Testis (tissue), 2 donors: ENCODE measurements around the gene RNF207.
A peak's percentile ranks its signal among the peaks of the same experiment; 100 is the strongest.

Experiments
- CTCF ChIP-seq, 3 experiments: fragments of 450-650 bp in 2 of 3; fragments of 200-600 bp in 1 of 3; sonication (generic) in 1 of 3; IDR thresholded peaks; one replicate each; pipeline ENCODE4 v1.5.1; 2016 to 2019; ENCODE audit warnings: antibody characterized with exemption in 3 of 3, mild to moderate bottlenecking in 2 of 3, moderate library complexity in 1 of 3
- POLR2A ChIP-seq: fragments of 450-650 bp; IDR thresholded peaks from one replicate; pipeline ENCODE4 v1.6.1; 2017; ENCODE audit warnings: antibody characterized with exemption, mild to moderate bottlenecking, moderate library complexity

DNA sequence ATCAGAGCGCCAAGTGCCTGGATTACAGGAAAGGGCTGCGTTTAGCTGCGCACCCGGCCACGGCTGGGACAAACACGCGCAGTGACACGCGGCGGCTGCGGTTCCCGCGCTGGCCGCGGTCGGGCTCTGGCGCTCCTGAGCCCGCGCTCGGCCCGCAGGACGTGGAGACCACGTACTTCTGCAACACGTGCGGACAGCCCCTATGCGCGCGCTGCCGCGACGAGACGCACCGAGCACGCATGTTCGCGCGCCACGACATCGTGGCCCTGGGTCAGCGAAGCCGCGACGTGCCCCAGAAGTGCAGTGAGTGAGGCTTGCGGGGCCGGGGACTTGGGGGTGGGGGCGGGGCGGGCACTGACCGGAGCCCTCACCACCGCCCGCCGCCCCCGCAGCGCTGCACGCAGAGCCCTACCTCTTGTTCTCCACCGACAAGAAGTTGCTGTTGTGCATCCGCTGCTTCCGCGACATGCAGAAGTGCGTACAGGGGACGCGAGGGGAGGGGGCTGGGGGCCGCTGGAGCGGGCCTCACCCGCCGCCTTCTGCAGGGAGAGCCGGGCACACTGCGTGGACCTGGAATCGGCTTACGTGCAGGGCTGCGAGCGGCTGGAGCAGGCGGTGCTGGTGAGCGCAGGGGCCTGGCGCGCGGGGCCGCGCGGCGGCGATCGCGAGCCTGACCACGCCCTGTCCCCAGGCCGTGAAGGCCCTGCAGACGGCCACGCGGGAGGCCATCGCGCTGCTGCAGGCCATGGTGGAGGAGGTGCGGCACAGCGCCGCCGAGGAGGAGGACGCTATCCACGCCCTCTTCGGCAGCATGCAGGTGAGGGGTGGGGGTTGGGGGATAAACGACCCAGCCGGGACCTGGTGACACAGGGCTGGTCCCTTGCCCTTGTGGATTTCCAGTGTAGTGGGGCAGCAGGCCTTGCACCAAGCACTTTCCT, 3.1 kb downstream of the RNF207 start:
- TF ChIP-seq CTCF (IDR thresholded peaks at IDR 0.05) (peak in 2 of 3 experiments; percentile 68 to 73), POLR2A (no peak)
